SK-N-MC (cell line): Measurements from ENCODE around the gene SAYSD1.

Experiments
- EZH2 ChIP-seq: fragments of 200-600 bp; sonication (generic); IDR thresholded peaks from one replicate; pipeline ENCODE4 v1.6.1; 2017; ENCODE audit warnings: antibody characterized with exemption
- FOXP2 ChIP-seq: optimal IDR thresholded peaks from 2 replicates; pipeline ENCODE3; 2011; ENCODE audit warnings: mild to moderate bottlenecking, moderate library complexity; ENCODE audit not compliant: insufficient read depth; ENCODE audit errors: extremely low read length, control extremely low read depth
- POLR2AphosphoS5 ChIP-seq: IDR thresholded peaks from 2 replicates; pipeline ENCODE4 v1.6.1; 2012; ENCODE audit warnings: mild to moderate bottlenecking, low read depth, low read length, borderline replicate concordance

DNA sequence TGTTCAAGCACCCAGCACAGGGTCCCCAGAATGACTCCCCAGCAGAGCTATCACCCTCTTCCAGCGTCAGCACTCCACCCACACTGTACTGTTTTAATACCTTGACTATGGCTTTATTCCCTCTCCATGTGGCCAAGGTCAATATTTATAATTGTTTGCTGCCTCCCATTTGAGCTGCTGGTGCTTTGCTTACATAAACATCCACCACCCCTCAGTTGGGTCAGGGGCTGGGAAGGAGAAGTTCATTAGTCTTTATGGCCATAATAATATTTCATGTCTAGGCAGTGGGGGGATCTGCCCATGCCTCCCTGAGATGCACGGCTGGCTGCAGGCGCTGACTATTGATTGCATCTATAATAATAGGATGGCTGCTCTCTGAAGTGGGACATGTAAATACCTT is 41.8 kb upstream of the SAYSD1 start:
- TF ChIP-seq POLR2AphosphoS5 (no peak), EZH2 (no peak), FOXP2 (no peak)
